ENCODE data around the gene ZNF845.
A peak's percentile ranks its signal among the peaks of the same experiment; 100 is the strongest.
"Not testable (repeated sequence)": the region's sequence is repeated elsewhere in the genome, so short reads cannot be mapped to it uniquely, and the experiment has no call there.

The ZNF845 gene

DNA sequence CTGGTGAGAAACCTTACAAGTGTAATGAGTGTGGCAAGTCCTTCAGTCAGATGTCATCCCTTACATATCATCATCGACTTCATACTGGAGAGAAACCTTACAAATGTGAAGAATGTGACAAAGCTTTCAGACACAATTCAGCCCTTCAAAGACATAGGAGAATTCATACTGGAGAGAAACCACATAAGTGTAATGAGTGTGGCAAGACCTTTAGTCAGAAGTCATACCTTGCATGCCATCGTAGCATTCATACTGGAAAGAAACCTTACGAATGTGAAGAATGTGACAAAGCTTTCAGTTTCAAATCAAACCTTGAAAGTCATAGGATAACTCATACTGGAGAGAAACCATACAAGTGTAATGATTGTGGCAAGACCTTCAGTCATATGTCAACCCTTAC is 47.8 kb downstream of the ZNF845 start:
- DNase-seq (ENCODE audit: low spot score) = no peak

DNA sequence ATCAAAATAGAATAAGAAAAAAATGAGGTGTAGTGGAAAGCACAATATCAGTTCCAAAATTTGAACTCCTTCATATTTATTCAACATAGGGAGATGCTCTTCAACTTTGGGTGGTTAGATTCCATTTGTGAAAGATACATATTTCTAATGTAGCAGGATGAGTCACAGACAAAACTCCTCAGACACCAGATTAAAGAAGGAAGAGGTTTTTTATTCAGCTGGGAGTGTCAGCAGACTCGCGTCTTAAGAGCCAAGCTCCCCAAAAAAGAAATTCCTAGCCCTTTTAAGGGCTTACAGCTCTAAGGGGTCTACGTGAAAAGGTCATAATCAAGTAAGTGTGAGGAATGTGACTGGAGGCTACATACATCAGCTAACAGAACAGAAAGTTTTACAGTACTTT is 54.6 kb downstream of the ZNF845 start:
- no peak for DNase-seq (ENCODE audit: low spot score)

DNA sequence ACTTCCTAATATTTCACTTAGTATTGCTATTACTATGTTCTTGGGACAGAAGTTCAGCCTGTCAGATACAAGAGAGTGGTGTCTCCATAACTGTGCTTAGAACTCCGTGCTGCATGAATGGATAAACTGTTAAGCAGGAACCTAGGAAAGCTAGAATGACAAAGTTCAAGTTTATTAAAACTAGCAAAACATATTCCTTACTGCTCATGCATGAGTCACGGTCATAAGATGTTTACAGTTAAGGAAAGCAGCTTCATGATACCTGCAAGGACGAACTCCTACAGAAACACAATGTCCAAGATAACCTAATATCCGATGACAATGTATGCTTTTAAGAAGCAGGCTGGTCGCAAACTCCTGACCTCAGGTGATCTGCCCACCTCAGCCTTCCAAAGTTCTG is 55.4 kb downstream of the ZNF845 start:
- DNase-seq (ENCODE audit: low spot score) = no peak

DNA sequence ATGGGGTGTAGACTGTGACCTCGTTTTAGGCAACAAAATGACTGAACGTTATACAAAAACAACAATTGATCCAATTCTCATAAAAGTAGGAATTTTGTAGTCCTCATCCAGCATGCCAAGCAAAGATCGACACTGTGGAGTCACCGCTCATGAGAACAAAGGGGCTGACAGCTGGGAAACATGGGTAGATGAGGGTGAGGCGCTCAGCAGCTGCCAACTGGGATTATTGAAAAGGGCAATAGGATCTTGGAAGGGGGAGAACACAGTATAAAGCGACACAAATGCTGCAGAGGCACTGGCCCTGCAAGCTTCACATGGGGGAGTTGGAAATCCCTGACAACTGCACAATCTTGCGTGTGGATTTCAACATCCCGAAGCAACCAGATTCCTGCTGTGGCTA is 56.0 kb downstream of the ZNF845 start:
- DNase-seq (ENCODE audit: low spot score) = no peak

DNA sequence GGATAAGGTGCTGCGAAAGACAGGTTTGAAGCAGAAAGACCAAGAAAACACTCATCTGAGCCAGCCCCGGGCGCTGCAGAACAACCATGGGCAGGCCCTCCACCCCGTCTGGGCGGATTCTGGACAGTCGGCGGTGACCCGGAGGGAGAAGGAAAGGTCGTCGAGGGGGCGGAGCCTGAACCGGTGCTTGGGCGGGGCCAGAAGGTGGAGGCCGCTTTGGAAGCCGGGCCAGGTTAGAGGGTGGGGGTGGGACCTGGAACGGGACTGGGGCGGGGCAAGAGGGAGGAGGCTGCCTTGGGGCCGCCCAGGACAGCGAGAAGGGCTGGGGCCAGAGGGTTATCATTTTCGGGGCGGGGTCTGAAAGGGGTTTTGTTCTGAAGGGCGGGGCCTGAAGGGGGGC is 56.4 kb downstream of the ZNF845 start:
- DNase-seq (ENCODE audit: low spot score) = peak; percentile 25

DNA sequence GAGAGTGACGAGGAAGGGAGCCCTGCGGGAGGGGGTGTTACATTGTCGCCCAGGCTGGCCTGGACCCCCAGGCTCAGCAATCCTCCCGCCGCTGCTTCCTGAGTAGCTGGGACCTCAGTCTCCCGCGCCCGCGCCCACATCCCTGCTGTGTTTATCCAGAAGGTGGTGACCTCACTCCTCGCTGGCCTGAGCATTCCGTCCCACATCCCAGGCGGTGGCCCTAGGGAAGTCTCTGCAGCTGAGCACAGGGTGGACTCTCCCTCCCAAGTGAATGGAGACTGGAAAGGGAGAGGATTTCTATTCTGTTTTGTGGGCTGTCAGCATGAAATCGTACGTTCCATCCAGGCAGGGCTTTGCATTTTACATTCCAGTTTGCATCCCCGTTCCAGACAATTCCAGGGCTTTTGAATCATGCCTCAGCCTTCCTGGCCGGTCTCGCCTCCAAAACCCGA is 61.0 kb downstream of the ZNF845 start:
- no peak for DNase-seq (ENCODE audit: low spot score)

DNA sequence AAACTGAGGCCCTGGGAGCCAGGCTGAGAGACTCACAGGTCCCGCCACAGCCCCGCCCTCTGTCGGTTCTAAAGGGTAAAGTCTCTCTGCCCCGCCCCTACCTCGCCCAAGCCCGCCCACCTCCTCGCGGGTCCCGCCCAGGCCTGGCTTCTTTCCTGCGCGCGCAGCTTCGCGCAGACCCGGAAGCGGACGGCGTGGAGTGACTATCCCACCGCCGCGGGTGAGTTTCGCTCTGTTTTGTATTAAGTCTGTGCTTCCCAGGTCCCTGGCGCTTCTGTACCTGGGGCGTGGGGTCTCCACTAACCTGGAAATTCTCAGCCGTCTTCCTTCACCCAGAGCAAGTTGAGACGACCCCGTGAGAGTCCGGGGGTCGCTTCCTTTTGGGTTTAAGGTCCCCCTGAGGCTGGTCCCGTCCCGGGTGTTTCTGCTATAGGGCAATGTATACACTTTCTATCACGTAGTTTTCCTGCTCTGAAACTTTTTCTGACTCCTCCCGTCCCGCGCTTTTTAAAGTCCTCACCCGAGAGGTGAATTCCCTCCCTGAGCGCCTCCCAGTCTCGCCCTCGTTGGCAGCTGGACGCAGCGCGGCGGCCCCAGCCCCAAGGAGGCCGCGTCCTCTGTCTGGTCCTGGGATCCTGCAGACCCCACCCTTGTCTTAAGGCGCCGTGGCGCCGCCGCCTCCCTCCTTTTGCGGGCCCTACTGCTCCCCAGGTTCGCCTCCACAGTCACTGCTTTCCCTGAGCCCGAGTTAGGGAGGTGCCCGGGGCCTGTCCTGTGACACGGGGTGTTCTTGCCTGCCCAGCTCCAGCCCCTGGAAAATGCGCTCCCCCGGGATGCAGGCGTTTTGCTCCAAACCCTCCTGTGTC is 61.7 kb downstream of the ZNF845 start, which contains the start of gene ZNF765:
ZNF765 (plus strand) TSS at position 176 of the 866 bp plus-strand sequence. CDS start 2,867 bp downstream, outside the sequence.
- DNase-seq (ENCODE audit: low spot score) = peak; percentile 88

DNA sequence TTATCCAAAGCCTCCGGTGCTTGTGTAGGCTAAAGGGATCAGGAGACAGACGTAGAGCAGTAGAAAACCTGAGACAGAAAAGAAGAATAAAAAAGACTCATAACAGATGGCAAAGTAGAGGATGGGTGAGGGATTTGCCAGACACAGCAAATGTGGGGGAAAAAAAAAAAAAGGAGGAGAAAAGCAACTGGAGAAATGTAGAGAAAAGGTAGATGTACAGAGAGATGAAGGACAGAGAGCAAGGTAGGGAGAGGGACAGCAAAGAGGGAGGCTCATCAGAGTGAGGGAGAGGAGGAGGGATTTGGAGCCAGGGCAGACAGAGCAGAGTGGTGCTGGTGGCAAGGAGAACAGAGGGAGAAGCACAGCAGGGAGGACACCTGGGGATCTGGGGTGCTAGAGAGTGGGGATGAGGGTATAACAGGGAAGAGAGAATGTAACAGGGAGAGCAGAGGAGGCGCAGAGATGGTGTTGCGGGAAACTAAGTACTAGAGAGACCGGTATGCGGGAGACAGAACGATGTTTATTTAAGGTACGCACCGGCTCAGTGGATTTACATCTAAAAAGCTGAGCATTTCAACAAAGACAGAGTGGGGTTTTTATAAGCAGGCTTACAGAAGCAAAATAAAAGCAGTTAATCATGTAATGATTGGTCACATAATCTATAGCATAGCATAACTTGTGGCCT is 62.4 kb downstream of the ZNF845 start:
- DNase-seq (ENCODE audit: low spot score) = not testable (repeated sequence)

DNA sequence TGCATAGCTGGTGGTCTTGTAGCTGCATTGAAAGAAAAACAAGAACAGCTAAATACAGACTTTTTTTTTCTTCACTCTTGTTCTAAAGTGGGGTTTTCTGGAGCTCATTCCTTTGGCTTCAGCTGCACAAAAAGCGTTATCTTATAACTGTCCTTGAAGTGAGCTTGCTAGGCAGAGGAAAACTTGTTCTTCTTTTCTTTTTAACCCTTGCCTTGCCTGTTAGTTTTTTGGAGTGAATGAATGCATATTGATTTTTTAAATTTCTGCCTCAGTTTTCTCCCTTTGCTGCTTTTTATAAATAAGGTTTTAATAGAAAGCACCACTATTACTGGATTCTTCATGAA is 62.9 kb downstream of the ZNF845 start:
- no peak for DNase-seq (ENCODE audit: low spot score)

DNA sequence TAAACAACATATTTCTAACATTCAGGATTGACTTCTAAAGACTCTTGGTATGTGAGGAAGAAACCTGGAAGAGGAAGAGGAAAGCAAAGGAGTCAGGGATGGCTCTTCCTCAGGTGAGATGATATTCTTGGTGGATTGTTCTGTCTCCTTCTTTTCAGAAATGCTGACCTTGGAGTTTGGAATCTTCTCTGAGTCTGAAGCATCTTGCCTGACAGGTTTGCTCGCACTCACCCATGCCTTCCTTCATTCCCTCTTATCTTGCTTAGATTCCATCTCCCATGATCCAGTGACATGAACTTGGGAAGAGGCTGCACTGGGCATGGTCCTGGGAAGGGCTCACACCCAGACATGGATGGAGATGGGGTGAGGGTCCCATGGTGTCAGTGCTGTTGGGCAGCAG is 64.4 kb downstream of the ZNF845 start:
- not testable (repeated sequence) for DNase-seq (ENCODE audit: low spot score)

Data from globus pallidus (tissue), 1 donor.